Lower lobe of right lung (tissue), 2 donors: ENCODE results near the gene MAN2A2. TPM values are rescaled to one million over a fixed set of nuclear protein-coding genes. Genes with fewer than 3 reads are reported as not detected.
A peak's percentile ranks its signal among the peaks of the same experiment; 100 is the strongest.

Experiments used
- ATAC-seq, 2 donors: fragments of 200-7000 bp; cut with Tn5 transposase; one replicate each; pipeline ENCODE4 v1.9.1; 2020 to 2022; ENCODE audit warnings: mild to moderate bottlenecking in 2 of 2, moderate library complexity in 2 of 2
- DNase-seq: peaks from one replicate; pipeline ENCODE4 v3.0.0-alpha.2; 2020
- H3K27ac ChIP-seq: fragments of 200-600 bp; one replicate; pipeline ENCODE4 v1.8.0; 2022
- H3K27me3 ChIP-seq: fragments of 200-600 bp; one replicate; pipeline ENCODE4 v1.8.0; 2022; ENCODE audit warnings: low read depth
- H3K36me3 ChIP-seq: fragments of 200-600 bp; one replicate; pipeline ENCODE4 v1.8.0; 2022; ENCODE audit warnings: mild to moderate bottlenecking
- H3K4me1 ChIP-seq: fragments of 200-600 bp; one replicate; pipeline ENCODE4 v1.8.0; 2022
- H3K4me3 ChIP-seq: fragments of 200-600 bp; one replicate; pipeline ENCODE4 v1.8.0; 2022; ENCODE audit warnings: mild to moderate bottlenecking
- H3K9me3 ChIP-seq: fragments of 200-600 bp; one replicate; pipeline ENCODE4 v1.8.0; 2022
- CTCF ChIP-seq: fragments of 200-600 bp; IDR thresholded peaks from one replicate; pipeline ENCODE4 v1.8.0; 2022; ENCODE audit warnings: antibody characterized with exemption, mild to moderate bottlenecking
- intact Hi-C: fragments of 100-400 bp; cut with DNase I; formaldehyde crosslinking; loops from one replicate; pipeline ENCODE4 v1.11.0; 2022
- total RNA-seq: library from RNA; stranded (reverse); fragmentation: NEBNext Ultra II Directional; extraction: Animal tissue kit (Norgen Biotek cat#: 25700); gene quantifications from one replicate; pipeline ENCODE4 v1.2.1, GENCODE V29; 2021
- donor health status: DM: no; HTN: yes; CAD: no; lungs with severe emphysema.

MAN2A2 gene
- total RNA-seq, 1 donor from 2014 or later = 96.9 TPM

- TF ChIP-seq CTCF = no peak
- H3K27me3 ChIP-seq = no peaks in the 10 kb centered on the region
- H3K9me3 ChIP-seq = no peaks in the 10 kb centered on the region
- DNase-seq = no peak
- intact Hi-C loops = no loop called here
- peaks cover 31% of the 10 kb centered on the region for H3K4me1 ChIP-seq
- peak overlapping the region; percentile 67 for H3K4me3 ChIP-seq
- peak; percentile 5 to 23 for ATAC-seq
- peaks cover 43% of the 10 kb centered on the region for H3K36me3 ChIP-seq
- peak overlapping the region; percentile 36 for H3K27ac ChIP-seq
These were observed 54.1 kb downstream of the MAN2A2 start for GRCh38 chr15:90957031-90957790.

- Histone ChIP-seq H3K27ac (no peak overlapping the region), H3K27me3 (no peaks in the 10 kb centered on the region), H3K4me1 (peaks cover 31% of the 10 kb centered on the region), H3K36me3 (peaks cover 37% of the 10 kb centered on the region), H3K4me3 (peak overlapping the region; percentile 67), H3K9me3 (no peaks in the 10 kb centered on the region)
- no peak for TF ChIP-seq CTCF
- ATAC-seq = no peak
- no peak for DNase-seq
- intact Hi-C loops = no loop called here
These were observed 54.7 kb downstream of the MAN2A2 start for GRCh38 chr15:90957791-90958190.

- DNase-seq = no peak
- H3K4me1 ChIP-seq = peaks cover 31% of the 10 kb centered on the region
- TF ChIP-seq CTCF = no peak
- no peak overlapping the region for H3K27ac ChIP-seq
- H3K27me3 ChIP-seq = no peaks in the 10 kb centered on the region
- ATAC-seq = no peak
- H3K4me3 ChIP-seq = no peak overlapping the region
- peaks cover 37% of the 10 kb centered on the region for H3K36me3 ChIP-seq
- intact Hi-C loops = no loop called here
- H3K9me3 ChIP-seq = no peaks in the 10 kb centered on the region
These were observed 56.0 kb downstream of the MAN2A2 start for GRCh38 chr15:90959028-90959595.

- Histone ChIP-seq H3K4me1 (peaks cover 31% of the 10 kb centered on the region), H3K9me3 (no peaks in the 10 kb centered on the region), H3K4me3 (no peak overlapping the region), H3K27ac (no peak overlapping the region), H3K27me3 (no peaks in the 10 kb centered on the region), H3K36me3 (peaks cover 40% of the 10 kb centered on the region)
- intact Hi-C loops = no loop called here
- no peak for ATAC-seq
- no peak for TF ChIP-seq CTCF
- no peak for DNase-seq
These were observed 56.8 kb downstream of the MAN2A2 start for GRCh38 chr15:90959894-90960293.

GRCh38 chr15:90960298-90961091, 57.4 kb downstream of the MAN2A2 start:
- Histone ChIP-seq H3K4me3 (no peak overlapping the region), H3K9me3 (no peaks in the 10 kb centered on the region), H3K27me3 (no peaks in the 10 kb centered on the region), H3K27ac (no peak overlapping the region), H3K4me1 (peaks cover 25% of the 10 kb centered on the region), H3K36me3 (peaks cover 40% of the 10 kb centered on the region)
- ATAC-seq = no peak
- no peak for DNase-seq
- intact Hi-C loops = no loop called here
- TF ChIP-seq CTCF = no peak
